CD4-positive, alpha-beta T cell treated with Interleukin-2 at 100 ng/mL for 4 hours (primary cell): Measurements from ENCODE around the gene LMAN1L.

Experiments
- DNase-seq: peaks from one replicate; pipeline ENCODE4 v3.0.0-alpha.2; 2020; ENCODE audit warnings: low spot score

LMAN1L gene

DNA sequence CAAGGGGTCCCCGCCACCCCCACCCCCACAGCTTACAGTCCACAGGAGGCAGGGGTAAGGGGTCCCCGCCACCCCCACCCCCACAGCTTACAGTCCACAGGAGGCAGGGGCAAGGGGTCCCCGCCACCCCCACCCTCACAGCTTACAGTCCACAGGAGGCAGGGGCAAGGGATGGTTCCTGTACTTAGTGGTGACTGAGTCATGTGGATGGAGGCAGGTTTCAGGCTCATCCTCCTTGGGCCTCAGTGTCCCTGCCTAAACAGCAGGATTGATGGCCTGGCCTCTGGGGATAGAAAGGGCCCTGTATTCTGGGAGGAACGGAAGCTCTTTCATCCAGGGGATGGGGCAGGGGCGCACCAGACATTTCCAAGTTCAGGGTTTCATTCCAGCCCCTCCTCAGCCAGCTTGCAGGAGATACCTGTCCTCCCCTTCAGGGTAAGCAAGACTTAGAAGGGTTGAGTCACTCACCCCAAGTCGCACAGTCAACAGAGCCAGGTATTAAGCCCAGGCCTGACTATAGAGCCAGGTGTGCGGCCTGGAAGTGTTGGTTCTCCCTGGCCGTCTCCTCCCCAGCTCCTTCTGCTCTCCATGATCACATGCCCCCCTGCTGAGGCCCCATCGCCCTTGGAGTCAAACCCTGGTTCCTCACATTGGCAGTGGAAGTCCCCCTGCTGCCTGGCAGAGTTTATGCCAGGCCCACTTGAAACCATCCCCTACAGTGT is 18.2 kb upstream of the LMAN1L start:
- no peak for DNase-seq

DNA sequence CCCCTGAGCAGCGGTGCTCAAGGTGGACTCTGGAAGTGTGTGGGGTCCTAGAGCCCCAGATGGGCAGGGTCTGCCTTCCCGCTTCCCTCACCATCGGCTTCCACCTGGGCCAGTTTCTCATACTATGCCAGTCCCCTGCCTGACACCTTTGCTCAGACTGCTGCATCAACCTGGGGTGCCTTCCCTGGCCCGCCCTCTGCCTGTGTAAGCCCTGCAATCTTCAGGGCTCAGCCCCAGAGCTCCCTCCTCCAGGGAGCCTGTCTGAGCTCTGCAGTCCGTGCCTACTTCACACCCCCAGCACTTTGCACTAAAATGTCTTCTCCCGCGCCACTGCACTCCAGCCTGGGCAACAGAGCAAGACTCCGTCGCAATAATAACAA is 17.7 kb upstream of the LMAN1L start:
- no peak for DNase-seq

DNA sequence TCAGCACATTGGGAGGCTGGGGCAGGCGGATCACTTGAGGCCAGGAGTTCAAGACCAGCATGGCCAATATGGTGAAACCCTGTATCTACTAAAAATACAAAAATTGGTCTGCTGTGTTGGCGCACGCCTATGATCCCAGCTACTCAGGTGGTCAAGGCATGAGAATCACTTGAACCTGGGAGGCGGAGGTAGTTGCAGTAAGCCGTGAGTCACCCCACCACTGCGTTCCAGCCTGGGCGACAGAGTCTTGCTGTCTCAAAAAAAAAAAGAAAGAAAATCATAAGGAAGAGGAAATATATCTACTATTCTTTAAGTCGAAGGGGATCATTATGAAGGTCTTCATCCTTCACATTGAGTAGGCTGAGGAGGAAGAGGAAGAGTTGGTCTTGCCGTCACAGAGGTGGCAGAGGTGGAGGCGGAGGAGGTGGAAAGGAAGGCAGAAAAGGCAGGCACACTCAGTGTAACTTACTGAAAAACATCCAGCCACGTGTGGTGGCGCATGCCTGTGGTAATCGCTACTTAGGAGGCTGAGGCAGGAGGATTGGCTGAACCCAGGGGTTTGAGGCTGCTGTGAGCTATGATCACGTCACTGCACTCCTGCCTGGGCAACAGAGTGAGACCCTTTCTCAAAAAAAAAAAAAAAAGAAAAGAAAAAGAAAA is 16.5 kb upstream of the LMAN1L start:
- DNase-seq, result peak; percentile 46

DNA sequence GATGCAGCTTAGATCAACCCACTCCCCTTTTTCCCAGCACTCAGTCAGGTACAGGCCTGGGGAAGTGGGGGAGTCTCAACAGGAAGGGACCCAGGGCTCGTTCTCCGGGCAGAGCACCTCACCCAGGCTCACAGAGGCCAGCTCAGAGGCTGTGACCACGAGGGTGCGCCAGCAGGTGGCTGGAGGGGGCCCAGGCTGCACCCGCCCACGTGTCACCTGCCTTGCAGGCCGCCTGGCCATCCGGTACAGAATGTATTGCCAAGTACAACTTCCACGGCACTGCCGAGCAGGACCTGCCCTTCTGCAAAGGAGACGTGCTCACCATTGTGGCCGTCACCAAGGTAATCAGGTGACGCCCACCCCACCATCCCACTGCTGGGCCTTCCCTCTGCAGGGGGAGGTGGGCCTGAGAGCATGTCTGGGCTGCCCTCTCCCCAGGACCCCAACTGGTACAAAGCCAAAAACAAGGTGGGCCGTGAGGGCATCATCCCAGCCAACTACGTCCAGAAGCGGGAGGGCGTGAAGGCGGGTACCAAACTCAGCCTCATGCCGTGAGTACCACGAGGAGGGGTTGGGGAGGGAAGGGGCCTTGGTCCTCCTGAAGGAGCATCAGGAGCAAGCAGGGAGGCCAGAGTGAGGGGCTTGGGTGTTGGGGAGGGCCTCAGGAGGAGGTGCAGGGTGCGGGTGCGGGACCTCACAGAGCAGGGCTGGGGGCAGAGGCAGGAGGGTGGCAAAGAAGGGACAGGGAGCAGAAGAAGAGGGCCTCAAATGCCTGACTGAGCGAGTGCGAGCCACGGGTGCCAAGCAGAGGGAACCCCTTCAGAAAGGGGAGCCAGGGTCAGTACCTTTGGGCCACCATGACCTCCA is 14.0 kb upstream of the LMAN1L start:
- no peak for DNase-seq

DNA sequence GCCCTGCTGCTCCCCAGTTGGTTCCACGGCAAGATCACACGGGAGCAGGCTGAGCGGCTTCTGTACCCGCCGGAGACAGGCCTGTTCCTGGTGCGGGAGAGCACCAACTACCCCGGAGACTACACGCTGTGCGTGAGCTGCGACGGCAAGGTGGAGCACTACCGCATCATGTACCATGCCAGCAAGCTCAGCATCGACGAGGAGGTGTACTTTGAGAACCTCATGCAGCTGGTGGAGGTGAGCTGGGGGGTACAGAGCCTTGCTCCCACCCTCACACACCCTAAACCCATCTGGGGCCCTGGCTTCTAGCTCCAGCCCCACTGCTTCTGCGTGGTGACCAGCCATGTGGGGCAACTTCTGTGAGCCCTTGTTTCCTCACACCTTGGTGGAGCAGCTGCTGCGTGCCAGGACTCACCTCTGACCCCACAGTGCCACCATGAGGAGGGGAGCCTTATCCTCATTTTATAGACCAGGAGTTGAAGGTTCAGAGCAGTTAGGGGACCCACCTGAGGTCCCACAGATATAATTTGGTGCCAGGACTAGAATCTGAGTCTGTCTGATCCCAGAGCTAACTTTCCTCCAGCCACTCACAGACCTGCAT is 13.3 kb upstream of the LMAN1L start:
- peak; percentile 45 for DNase-seq

DNA sequence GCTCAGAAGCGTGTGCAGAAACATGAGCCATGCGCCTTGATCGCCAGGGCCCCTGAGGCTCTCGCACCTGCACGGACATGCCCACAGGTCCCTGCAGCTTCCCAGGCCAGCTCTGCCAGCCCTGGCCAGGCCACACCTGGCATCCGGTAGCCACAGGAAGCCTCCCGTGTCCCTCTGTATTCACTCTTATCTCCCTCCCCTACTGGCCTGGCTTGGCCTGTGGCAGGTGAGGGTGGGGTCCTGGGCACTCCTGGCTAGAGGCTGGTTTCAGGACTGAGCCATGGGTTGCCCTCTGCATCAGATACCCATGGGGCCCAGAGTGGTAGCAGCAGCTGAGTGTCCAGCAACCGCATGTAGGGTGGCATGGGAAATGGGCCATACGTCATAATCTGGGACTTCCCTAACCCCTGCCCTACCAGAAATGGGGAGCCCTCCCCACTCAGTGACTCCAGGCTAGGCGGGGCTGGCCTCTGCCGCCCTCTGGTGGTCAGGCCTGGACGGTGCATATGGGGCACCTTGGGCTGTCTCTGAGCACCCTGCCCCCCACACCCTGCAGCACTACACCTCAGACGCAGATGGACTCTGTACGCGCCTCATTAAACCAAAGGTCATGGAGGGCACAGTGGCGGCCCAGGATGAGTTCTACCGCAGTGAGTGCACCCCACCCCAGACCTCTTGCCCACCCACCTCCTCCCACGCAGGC is 12.6 kb upstream of the LMAN1L start:
- DNase-seq, result peak; percentile 90

DNA sequence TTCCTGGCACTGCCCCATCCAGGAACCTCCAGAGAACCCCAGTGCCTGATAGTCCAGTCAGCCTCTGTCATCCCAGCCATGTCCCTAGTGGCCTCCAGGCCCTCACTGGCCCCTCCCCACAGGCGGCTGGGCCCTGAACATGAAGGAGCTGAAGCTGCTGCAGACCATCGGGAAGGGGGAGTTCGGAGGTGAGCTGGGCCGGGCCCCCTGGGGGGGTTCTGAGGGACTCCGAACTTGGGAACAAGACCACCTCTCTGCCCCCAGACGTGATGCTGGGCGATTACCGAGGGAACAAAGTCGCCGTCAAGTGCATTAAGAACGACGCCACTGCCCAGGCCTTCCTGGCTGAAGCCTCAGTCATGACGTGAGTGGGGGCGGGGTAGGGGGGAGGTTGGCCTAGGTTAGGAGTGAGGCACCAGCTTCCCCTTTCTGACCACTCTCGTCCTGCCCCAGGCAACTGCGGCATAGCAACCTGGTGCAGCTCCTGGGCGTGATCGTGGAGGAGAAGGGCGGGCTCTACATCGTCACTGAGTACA is 12.0 kb upstream of the LMAN1L start:
- DNase-seq, result no peak

DNA sequence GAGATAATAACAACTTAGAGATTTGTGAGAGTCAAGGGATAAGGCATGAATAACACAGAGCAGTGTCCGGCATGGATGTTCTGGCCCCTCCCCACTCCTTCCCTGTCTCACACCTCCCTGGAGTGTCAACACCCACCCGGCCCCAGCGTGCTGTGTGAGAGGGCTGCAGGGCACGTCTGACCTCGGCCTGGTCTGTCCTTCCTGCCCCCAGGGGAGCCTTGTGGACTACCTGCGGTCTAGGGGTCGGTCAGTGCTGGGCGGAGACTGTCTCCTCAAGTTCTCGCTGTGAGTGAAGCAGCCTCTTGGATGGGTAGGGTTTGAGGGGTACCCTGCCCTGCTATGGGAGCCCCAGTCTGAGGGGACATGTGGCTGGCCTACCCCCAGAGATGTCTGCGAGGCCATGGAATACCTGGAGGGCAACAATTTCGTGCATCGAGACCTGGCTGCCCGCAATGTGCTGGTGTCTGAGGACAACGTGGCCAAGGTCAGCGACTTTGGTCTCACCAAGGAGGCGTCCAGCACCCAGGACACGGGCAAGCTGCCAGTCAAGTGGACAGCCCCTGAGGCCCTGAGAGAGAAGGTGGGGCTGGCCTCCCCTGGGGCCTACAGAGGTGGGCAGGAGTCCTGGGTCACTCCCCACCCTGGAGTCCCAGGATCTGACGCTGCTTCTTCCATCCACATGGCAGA is 11.2 kb upstream of the LMAN1L start:
- no peak for DNase-seq

DNA sequence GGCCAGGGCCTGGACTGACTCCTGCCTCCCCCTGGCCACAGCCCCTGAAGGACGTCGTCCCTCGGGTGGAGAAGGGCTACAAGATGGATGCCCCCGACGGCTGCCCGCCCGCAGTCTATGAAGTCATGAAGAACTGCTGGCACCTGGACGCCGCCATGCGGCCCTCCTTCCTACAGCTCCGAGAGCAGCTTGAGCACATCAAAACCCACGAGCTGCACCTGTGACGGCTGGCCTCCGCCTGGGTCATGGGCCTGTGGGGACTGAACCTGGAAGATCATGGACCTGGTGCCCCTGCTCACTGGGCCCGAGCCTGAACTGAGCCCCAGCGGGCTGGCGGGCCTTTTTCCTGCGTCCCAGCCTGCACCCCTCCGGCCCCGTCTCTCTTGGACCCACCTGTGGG is 10.3 kb upstream of the LMAN1L start:
- DNase-seq, result no peak

DNA sequence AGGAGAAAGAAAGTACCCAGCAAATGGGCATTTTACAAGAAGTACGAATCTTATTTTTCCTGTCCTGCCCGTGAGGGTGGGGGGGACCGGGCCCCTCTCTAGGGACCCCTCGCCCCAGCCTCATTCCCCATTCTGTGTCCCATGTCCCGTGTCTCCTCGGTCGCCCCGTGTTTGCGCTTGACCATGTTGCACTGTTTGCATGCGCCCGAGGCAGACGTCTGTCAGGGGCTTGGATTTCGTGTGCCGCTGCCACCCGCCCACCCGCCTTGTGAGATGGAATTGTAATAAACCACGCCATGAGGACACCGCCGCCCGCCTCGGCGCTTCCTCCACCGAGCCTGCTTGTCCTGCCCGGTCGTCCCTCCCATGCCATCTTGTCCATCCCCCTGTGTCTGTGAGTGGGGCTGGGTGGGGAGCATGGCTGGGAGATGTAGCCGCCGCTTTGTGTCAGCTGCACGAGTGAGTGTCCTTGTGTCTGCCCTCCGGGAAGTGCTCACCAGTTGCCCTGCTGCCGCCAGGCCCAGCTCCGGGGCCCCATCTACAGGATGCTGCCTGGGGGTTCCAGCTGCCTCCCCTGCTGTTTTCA is 9.7 kb upstream of the LMAN1L start:
- DNase-seq, result no peak

DNA sequence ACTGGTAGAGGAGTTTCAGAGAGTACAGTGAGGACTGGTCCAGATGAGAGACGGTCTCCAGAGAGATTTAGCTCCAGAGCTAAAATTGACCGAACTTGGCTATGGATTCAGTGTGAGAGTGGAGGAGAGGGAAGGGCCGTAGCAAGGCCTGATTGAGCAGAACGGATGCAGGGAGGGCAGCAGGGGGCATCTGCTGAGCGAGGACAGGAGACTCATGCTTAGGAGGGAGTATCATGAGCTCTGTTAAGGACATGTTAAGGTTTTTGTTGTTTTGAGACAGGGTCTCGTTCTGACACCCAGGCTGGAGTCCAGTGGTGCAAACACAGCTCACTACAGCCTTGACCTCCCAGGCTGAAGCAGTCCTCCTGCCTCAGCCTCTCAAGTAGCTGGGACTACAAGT is 7.7 kb upstream of the LMAN1L start:
- DNase-seq, result no peak

DNA sequence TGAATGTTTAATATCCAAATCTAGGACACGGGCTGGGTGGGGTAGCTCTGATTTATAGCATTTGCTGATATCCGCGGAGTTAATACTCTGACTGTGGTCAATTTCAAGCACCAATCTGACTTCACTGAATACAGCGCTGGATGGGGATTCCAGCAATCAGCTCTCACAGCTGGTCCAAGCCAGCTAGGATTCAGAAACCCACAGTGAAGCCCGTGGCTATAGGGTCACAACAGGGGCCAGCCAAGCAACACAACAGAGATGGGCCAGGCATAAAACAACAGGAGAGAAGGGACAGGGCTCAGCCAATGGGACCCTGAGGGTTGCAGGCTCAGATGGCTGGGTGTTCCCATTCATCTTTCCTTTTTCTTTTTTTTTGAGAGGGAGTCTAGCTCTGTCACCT is 5.4 kb upstream of the LMAN1L start:
- no peak for DNase-seq

DNA sequence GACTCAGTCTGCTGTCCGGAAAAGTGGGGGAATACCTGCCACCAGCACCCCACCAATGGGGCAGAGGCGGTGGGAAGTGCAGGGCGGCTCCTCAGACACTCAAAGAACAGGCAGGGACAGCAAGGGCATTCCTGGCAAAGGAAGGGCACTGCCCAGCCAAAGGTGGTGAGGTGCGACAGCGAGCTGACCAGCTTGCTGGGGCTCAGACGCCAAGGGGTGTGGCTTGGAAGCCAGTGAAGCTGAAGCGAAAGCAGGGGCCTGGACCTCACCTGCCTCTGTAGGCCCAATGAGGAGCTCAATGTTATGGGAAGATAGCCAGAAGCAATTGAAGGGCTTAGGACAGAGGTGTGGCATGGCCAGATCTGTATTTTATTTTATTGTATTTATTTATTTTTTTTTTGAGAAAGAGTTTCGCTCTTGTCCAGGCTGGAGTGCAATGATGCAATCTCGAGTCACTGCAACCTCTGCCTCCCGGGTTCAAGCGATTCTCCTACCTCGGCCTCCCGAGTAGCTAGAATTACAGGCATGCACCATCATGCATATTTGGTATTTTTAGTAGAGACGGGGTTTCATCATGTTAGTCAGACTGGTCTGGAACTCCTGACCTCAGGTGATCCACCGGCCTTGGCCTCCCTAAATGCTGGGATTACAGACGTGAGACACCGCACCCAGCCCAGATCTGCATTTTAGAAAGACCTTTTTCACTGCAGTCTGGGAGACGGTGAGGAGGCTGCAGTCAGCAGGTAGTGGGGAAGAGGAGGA is 4.4 kb upstream of the LMAN1L start:
- no peak for DNase-seq

DNA sequence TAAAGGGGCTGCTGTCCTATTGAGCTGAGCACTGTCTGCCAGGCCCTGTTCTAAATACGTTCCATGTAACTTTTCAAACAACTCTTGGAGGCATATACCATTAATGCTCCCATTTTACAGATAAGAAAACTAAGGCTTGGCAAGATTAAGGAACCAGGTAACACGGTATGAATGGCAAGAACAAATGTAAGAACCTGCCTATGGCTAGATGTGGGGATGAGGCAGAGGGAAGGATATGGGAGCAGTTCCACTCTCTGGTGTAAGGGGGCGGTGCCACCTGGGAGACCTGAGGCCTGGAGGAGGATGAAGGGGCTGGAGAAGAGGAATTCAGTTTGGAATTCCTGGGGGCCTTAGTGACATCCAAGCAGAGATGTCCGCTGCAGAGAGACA is 3.8 kb upstream of the LMAN1L start:
- DNase-seq, result no peak

DNA sequence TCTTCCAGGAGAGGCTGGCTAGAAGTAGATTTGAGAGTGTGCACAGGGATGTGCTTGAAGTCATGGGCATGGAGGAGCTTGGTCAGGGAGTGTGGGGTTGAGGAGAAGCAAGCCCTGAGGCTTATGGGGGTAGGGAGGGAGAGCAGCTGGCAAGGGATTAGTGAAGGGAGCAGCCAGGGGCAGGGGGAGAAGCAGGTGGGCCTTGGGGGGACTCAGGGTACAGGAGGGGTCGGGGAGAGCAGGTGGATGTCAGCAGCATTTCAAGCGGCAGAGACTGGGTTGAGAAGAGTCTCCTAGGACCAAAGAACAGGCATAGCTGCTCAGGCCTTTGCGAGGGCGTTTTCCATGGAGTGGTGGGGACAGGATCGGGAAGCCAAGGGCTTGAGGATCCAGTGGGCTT is 3.4 kb upstream of the LMAN1L start:
- DNase-seq, result no peak

DNA sequence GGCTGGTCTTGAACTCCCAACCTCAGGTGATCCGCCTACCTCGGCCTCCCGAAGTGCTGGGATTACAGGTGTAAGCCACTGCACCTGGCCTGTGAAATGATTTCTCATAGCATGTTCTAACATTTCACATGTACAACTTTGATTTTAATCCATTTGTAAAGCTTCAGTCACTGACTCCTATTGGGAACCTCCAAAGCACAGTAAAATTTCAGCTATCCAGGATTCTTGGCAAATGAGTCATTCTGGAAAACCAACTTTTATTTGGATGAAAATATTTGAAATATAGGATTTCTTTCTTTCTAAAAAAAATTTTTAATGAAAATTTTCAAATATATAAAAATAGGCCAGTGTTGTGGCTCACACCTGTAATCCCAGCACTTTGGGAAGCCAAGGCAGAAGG is 2.7 kb upstream of the LMAN1L start:
- DNase-seq, result no peak

DNA sequence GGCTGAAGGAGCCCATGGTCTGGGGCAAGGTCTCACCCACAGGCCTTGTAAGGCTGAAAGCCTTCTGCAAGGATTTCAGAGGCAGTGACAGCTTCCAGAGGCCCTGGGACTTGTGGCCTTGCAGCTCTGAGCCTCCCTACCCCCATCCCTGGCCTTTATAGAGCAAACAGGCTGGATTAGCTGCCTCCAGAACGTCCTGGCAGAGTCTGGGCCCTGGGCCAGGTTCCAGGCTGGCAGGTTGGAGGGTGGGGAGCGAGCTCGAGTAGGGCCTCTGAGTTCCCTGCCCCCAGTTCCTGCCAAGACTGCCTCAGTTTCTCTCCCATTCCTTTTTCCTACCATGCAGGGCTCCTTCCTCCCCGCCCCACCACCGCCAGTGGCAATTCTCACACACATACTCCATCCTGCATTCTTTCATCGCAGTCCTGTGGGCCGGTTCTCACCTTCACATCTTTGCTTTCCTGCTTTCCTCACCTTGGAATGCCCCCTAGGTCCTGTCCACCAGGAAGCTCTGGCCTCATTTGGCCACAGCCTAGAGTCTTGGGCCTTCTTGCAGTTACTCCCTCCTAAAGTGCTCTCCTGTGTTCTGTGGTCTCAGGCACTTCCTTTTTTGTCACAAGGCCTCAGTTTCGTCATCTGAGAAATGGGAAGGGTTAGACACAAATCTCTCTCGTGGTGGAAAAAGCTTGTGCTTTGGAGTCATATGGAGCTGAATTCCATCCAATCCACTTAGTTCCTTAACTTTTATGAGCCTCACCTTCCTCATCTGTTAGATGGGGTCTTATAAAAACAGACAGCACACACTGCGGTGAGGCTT is 2.7 kb downstream of the LMAN1L start:
- DNase-seq, result no peak

DNA sequence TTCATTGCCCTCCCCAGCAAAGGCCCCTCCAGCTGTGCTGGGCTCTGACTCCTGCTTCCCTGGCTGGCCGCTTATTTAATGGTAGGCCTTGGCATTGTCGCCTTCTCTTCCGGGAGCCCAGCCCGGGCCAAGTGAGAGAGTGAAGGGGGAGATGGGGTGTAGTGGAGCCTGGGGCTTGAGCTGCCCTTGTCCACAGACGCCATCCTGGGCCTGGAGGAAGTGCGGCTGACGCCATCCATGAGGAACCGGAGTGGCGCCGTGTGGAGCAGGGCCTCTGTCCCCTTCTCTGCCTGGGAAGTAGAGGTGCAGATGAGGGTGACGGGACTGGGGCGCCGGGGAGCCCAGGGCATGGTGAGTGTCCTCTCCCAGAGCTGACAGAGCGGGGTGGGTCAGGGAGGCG is 3.3 kb downstream of the LMAN1L start:
- no peak for DNase-seq
